HG03378 (cell line): ENCODE results near the gene PARD3.
"Not testable (repeated sequence)": the region's sequence is repeated elsewhere in the genome, so short reads cannot be mapped to it uniquely, and the experiment has no call there.

Experiments
- ATAC-seq: cut with Tn5 transposase; IDR thresholded peaks from one replicate; pipeline ENCODE4 v1.9.1; 2021; ENCODE audit warnings: mild to moderate bottlenecking, moderate library complexity; ENCODE audit not compliant: unreplicated experiment

PARD3 gene

DNA sequence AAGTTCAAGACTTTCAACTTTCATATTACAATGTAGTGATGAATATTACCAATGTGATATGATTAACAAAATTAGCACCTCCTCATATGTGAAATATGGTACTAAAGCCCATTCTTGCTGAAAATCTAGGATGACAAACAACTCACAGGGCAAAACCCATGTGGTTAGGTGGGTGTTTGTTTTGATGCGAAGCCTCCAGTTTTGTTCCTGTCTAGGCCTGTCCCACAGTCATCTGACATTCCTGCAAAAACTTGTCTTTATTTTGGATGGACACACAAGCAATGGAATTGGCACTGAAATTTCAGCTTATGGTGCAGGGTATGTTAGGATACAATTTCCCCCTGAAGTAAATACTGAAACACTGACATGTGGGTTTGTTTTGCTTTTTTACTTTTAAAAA, 95.3 kb downstream of the PARD3 start:
- no peak for ATAC-seq

DNA sequence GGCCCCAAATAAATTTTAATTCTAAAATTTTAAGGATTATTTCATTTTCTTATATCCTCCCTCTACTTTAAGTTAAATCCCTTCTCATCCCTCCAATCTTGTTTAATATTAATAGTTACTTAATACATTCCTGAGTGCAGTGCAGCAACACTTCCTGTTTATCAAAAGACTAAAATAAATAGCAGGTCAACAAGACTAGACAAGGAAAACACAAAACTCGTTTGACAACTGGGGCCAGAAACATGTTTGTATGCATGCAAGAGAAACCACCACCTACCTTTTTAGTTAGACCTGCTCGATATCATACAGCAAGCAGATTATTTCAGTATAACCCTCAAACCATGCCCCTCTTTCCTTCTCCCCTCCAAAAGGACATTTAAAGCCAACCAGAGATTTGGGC, 95.8 kb downstream of the PARD3 start:
- no peak for ATAC-seq

DNA sequence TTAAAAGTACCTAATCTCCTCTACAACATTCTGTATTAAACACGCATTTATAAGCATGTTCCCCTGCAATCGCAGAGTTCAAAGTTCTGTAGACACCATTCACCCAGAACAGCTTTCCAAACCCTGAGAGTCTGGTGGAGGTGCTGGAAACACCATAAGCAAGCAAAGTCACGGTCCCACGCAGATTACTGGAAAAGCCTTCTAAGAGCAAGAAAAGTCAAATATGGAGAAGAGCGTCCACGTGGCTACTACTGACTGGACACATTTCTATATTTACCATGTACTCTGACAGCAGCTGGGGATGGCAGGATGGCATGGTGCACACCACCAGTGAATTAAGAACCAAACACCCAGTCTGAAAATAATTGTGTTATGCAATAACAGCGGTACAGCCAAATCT, 97.7 kb downstream of the PARD3 start:
- ATAC-seq = no peak

DNA sequence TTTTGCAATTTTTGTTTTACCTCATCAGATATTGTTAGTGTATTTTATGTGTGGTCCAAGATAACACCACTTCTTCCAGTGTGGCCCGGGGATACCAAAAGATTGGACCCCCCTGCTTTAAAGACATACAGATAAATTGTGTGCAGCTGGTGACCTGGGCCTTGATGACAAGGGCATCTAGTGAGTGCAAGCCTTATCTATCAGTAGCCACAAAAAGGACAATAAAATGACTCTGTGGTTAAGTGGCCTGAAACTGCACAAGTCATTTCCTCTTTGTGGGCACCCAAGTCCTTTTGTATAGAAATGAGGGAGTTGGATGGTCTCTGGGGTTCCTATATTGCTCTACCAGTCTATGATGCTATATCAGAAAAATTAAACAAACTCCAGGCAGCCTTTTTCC, 98.1 kb downstream of the PARD3 start:
- peak; percentile 71 for ATAC-seq

DNA sequence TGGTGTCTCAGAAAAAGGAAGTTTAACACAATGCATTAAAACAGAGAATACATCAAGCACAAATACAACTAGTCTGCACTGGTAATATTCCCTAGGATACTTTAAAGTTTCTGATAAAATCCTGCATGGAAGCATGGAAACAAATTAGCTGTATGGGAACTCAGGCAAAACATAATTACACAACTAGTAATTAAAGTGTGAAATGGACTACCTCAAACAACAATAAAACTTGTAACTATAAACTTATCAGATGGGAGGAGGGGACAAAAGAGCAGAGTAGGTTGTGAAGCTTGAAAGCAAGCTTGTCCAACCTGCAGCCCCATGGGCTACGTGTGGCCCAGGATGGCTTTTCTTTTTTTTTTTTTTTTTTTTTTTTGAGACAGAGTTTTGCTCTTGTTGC, 98.9 kb downstream of the PARD3 start:
- no peak for ATAC-seq

DNA sequence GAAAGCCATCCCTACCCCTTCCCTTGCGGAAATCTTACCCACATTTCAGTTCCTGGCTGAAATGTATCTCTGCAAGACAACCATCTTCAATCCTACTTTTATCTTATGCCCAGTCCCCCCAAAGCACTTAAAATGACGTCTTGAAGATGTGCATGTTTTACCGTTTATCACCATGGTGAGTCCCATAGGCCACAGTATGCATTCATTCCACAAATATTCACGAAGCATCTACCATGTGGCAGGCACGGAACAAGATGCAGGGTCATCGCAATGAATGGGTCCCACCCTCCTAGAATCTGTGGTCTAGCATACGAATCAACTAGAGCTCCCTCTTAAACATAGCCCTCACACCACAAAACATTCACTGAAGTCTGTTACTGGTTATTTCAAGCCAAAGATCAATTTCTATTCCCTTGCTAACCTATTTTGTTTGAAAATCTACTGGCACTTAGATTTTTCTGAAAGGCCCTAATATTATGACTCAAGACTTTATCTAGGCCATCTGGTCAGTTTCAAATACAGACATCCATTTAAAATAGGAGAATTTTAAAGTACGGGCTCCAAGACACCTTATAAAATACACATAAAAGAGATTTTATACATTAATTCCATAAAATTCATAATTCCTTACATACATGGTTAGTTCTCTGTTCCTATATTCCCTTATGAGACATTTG, 99.4 kb downstream of the PARD3 start:
- no peak for ATAC-seq

DNA sequence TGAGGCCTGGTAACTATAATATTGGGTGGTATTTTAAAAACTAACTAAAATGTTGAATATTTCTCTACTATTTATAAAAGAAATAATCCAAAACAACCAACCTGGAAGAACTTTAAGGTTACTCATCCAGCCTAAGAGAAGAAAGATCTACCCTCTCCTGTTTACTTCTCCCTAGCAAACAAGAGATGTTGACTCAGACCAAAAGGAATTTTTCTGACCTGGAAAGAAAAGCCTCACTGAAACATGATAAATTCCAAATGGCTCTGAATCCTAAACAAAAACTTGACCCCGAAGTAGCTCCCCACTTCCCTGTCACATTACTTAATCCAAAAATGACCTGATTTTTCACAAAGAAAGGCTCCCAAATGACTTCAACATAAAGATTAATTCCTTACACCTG, 101.2 kb downstream of the PARD3 start:
- ATAC-seq = no peak

DNA sequence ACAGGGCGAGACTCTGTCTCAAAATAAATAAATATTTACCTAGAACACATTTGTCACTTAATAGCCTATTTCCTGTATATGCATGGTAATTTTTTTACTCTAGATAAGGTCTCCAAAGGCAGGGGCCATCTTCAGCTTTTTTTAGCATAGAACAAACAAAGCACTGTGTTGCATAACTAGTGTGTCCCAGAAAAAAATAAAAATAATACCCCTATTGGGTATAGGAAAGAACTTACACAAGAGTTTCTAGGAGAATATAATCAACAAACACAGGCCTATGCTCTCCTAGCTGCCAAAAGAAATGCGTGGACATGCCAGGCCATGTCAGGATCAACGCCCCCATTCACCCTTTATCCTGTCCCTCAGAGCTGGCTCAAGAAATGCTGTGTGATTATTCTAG, 103.6 kb downstream of the PARD3 start:
- ATAC-seq = no peak

DNA sequence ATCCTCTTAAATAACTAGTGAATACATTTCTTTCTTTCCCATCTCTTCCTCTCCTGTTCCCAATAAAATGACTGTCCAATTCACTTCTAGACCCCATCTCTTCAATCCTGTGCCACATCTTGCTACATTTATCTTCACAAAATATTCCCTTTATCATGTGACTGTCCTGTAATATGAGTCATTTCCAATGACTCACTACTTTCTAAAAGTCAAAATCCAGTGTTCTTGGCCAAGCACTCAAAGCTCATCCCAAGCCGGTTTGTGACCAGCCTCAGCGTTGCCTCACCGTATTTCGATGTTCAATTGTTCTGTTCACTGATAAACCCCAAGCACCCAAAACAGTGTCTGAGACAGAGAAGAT, 104.7 kb downstream of the PARD3 start:
- ATAC-seq = no peak

DNA sequence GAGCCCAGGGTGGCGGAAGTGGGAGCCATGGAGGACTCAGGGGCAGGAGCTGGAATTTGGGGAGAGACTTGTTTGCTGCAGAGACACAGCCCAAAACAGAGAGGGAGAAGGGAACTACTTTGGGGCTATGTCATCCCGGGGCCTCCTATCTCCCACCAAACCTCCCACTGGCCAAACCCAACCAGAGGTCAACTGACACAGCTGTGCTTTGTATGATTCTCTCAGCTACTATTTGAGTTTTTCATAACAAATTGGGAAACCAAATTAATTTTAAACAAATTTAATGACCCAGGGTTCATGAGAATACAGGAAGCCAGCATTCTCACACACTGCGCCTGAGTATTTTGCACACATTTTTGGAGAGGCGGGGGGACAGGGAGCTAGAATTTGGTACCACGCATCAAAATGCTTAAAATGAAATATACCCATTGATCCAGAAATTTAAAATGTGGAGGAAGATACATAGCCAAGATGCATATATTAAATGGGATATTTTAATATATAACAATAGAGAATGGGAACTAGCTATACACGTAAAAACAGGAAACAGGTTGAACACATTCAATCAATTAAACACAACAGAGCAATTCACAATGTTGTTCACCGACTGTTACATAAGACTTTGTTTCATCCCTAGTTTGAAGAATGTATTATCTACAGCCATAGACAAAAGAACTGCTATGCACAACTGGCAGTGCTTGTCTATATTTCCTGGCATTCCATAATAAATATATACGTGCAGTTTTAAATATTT, 105.3 kb downstream of the PARD3 start:
- no peak for ATAC-seq

DNA sequence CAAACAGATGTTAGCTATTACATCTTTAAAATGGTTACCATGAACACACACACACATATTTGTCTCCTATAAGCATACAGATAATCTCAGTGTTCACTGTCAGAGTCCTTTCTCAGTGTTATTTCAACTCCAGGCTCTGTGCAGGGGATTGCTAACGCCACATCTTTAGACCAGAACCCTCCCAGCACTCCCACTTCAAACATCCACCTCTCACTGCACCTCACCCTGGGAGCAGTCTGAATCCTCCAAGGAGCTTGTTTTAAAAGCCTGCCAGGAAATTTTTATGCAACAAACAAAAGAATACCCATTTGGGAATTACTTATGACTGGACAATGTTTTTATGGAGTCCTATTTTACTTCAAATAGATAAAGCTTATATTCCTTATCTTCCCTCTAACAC, 107.4 kb downstream of the PARD3 start:
- ATAC-seq = no peak

DNA sequence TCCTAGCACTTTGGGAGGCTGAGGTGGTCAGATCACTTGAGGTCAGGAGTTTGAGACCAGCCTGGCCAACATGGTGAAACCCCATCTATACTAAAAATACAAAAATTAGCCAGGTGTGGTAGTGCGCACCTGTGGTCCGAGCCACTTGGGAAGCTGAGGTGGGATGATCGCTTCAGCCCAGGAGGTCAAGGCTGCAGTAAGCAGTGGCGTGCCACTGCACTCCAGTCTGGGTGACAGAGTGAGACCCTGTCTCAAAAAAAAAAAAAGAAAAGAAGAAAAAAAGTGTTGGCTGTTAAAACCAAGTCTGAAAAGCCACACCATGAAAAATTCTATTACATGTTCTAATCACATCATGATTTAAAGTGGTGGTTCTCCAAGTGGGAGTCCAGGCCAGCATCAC, 108.1 kb downstream of the PARD3 start:
- not testable (repeated sequence) for ATAC-seq

DNA sequence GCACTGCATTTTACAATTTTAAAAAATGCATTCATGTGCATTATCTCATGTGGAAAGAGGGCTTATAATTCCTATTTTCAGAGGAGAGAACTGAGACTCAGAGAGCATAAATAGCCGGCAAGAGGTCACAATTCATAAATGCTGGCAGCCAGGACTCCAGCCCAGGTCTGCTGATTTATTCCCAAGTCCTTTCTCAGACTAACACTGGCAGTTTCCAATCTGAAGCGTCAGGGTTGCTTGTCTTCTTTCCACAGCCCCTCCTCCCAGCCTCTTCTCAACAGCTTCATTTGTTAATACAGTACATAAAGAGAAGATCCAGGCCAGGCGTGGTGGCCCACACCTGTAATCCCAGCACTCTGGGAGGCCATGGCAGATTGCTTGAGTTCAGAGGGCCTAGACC, 108.9 kb downstream of the PARD3 start:
- ATAC-seq = no peak

DNA sequence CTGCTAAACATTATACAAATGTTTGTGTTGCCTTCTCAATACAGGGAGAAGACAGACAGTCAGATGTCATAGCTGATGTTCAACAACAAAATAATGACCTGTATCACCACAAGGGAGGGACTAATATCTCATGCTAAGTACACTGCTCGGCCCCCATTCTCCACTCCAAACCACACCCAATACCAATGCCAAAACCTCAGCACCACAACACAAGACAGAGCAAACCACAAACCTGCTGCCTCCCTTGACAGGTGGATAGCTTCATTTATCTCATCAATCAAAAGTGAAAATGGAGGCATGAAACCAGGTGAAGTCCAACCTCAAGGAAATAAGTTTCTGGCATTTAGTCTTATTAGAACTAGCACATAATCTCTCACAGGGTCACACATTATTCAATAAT, 109.5 kb downstream of the PARD3 start:
- no peak for ATAC-seq

DNA sequence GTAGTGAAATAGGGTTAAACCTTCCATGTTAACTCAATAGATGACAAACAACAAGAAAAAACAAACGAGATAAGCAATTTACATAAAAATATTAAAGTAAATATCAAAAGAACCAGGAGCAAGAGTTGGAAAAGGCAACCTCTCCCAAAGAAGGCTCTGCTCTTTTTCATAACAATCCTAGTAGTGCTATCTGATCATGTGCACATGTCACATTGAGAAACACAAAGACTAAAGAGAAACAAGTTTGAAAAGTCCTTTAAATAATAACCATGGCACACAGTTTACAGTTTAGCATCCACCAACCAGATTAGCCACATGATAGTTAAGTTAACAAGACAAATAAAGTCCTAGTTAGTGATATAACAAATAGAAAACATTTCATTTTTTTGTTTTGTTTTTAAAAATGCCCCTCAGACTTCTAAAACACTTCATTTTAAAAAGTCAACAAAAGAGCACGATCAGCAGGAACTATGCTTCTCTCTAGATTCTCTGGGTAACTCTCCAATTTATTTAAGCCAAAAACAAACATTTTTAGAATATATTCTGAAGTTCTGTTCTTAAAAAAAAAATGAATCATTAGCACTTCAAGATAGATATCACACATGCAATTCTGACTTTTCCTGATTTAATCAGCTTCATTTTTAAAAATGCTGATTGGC, 110.4 kb downstream of the PARD3 start:
- no peak for ATAC-seq

DNA sequence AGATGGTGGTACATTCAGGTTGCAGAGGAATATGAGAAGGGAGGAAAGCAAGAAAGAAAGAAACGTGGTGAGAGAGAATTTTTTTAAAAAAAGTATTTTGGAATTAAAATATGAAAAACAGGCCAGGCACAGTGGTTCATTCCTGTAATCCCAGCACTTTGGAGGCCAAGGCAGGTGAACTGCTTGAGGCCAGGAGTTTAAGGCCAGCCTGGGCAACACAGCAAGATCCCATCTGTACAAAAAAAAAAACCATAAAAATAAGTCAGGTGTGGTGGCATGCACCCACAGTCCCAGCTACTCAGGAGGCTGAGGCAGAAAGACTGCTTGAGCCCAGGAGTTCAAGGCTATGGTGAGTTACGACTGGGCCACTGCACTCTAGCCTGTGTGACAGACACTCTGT, 112.1 kb downstream of the PARD3 start:
- no peak for ATAC-seq

DNA sequence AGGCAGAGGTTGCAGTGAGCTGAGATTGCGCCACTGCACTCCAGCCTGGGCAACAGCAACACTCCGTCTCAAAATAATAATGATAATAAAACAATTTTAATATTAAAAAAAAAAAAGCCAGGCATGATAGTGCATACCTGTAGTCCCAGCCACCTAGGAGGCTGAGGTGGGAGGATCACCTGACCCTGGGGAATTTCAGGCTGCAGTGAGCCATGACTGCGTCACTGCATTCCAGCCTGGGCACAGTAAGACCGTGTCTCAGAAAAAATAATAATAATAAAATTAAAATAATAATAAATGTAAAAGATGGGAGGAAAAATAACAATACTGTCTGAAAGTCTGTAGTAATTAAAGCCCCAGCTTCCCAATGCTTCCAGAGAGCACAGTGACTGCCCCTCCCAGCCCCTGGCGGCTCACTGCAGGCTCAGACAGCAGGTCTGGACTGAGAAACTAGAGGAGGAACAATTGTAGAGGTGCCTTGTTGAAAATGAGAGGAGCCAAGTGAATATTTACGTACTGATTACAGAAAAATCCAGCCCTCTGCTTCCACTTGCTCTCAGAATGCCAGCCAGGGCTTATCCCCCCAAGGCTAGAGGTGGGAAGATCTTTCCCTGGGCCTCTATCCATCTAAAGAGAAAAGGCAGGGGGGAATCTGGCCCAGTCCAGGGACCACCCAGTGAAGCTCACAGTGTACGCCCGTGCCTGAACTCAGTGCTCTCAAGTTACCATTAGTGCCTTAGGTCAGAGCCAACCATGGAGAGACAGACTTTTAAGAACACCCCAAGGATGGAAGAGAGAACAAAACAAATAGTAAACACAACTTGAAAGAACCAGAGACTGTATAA, 112.8 kb downstream of the PARD3 start:
- no peak for ATAC-seq

DNA sequence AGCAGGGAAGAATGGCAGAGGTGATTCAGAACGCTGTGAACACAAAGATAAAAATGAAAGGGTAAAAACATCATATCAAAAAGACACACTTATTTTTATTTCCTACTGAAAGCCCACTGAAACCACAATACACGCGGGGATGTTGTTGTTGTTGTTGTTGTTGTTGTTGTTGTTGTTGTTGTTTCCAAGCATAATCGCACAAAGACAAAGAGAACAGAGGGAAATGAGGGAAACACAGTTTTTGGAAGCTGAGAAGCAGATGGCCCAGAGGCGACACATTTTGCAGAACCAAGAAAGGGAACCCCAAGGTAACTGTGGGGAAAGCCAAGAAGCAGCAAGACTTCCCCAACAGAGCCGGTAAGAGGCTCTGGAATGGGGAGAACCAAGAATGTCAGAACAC, 113.9 kb downstream of the PARD3 start:
- ATAC-seq = no peak

DNA sequence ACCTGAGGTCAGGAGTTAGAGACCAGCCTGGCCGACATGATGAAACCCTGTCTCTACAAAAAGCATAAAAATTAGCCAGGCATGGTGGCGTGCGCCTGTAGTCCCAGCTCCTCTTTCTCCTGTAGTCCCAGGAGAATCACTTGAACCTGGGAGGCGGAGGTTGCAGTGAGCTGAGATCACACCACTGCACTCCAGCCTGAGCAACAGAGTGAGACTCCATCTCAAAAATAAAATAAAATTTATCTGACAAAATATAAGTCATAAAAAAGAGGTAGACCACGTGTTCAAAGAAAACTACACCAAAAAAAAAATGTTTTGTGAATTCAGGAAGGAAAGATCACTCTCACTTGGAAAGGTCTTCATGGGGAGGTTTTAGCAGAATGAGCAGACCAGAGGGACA, 114.3 kb downstream of the PARD3 start:
- ATAC-seq = not testable (repeated sequence)

DNA sequence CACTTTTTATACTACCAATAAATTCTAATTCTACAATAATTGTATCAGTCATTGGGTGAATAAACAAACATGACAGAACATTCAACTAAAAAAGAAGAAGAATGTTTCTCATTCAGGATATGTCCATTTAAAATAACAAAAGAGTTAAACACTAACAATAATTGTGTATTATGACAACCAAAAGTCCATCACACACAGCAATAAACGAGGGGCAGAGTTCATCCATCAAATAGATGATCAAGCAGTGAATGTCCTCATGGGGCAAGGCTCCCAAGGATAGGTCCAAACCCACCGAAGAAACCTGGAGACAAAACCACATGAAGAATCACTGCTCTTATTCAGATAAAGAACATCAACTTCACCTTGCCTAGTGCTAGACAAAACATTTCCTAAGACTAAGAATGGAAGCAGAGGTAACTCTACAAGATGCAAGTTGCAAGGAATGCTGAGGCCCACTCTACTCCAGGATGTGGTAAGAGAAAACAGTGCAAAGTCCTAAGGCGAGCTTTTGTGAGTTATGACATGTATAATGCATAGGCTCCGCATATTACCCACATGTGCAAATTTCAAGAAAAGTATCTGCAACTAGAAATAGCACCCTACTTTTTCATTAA, 115.1 kb downstream of the PARD3 start:
- ATAC-seq = no peak

DNA sequence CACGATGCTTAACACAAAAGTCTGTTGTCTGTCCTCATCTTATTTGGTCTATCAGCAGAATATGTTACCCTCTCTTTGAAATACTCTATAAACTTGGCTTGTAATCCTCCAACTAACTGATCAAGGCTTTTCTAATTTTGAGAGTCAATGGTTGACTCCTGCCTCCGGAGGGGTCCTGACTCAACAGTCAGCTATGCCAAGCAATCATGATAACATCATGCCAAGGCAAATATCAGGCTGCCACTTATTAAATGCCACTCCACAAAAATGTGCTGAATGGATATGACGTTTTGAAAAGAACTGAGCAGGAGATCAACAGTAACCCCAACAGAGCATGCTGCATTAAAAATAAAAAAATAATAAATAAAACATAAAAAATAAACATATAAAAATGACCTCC, 116.1 kb downstream of the PARD3 start:
- no peak for ATAC-seq
